ENCODE measurements around the gene KLHL2.
"Not testable (repeated sequence)": the region's sequence is repeated elsewhere in the genome, so short reads cannot be mapped to it uniquely, and the experiment has no call there.

Gene KLHL2

DNA sequence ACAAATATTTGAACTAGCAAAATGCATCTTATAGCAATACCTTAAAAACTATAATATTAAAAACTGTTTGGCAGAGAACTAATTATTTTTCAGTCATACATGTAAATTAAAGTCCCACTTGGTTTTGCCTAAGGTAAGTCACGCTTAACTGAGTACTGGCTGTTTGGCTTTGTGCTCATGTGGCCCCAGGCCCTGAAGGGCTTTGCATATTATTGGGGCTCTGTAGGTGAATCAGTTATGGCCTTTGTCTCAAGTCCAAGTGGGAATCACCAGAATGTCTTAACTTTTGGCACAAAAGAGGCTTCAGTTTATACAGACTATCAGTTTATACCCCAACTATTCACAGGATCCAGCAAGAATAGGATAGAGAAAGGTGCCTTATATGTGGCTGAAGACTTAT is 29.5 kb downstream of the KLHL2 start:
- DNase-seq = not testable (repeated sequence)

DNA sequence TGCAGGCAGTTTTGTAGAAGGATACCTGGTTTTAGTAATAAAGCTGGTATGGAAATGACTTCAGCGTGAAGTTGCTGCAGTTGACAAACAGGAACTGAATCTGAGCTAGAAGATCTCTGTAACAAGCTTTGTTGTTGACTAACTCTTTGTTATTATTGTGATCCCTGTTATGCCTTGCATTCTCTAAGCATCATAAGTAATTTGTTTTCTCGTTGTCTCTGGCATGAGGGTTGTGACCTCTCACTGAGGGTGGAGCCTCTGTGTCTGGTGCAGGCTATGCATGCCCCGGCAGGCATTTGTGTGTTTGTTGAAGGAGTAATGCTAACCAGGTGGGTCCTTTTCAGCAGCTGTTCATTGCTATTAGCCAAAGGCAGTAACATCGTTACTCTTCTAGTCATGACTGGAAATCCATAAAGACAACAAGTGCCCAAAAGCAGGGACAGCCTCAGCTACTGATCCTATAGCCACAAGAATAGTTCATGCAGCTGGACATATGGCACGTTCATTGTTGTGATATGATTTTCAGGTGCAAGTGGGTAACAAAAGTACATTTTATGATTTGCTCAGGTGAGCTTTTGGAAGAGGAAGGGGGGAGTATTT is 30.8 kb downstream of the KLHL2 start:
- not testable (repeated sequence) for DNase-seq

DNA sequence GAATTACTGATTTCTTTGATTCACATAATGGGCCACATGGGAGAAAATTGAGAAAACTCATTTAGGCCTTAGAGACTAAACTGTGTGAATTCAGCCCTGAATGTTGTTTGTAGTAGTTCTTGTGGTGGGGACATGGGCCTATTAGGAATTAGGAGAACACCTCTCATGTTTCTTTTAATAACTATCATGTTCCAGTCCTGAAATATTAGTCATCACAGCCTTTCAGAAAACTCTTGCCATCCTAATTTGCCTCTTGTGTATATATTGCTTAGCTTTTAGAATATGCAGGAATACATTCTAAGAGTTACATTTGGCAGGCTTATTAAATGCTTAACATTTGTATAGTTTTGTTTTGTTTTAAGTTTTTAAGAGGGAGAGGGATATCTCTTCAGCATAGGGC is 33.4 kb downstream of the KLHL2 start:
- DNase-seq = not testable (repeated sequence)

DNA sequence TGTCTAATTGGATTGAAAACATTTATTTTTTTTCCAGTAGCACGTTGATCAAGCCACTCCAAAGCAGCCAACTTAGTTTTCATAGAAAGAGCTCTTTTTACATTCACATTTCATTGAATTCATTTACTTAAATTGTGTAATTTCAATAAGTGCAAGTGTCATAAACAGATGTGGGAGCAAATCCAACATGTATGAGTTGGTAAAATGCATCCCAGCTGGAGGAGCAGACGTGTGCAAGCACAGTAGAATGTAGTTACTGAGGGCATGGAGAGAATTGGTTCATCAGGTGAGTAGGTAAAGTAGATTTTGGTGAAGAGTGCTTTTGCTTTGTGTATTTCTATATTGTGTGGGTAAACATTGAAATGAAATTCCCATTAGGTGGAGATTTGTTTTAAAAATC is 36.8 kb downstream of the KLHL2 start:
- DNase-seq = not testable (repeated sequence)

DNA sequence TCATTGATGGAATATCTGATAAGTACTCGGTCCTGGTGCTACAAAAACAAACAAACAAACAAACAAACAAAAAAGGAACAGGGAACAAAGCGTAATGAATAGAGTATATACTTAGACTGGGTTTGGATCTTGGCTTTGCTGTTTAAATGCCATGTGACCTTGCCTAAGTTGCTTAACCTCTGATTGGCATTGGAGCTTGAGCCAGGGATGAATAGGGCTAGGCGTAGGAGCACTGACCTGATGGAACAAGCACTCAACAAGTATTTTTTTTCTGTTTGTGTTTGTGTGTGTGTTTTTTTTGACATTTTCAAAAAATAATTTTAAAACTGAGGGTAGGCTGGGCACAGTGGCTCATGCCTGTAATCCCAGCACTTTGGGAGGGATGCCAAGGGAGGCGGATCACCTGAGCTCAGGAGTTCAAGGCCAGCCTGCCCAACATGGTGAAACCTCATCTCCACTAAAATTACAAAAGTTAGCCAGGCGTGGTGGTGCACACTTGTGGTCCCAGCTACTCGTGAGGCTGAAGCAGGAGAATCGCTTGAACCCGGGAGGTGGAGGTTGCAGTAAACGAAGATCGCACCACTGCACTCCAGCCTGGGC is 37.3 kb downstream of the KLHL2 start:
- DNase-seq = not testable (repeated sequence)

DNA sequence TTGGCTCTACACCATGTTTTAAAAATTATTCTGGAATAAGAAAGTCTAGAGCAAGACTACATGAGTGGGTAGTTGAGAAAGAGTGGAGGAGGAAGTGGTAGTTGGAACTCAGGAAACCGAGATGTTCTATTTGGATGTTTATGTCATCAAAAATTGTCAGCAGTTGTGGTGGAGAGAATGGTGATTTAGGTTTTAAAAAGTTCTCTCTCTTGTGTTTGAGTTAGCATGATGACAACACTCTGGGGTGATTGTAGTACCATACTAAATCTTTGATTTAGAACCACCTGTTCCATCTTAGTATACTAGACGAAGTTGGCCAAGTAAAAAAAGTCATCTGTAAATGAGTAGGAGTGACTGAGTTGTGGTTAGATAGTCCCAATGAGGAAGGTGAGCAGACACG is 40.7 kb downstream of the KLHL2 start:
- no peak for DNase-seq

DNA sequence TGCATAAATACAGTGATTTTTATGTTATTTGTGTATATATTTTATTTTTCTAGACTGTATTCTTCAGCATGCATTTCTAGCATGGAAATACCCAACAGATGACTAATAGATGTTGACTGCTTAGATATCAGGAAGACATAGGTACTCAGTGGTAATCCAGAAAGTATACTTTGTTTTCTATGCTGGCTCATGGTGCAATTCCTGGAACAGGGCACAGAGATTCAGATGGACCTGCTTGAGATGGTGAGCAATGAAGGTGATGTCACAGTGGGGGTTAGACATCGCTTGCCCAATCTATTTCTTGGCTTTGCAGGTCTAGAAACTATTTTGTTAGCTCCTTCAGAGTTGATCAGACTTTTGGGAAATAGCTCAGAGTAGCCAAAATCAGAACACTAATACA is 41.5 kb downstream of the KLHL2 start:
- DNase-seq = not testable (repeated sequence)

DNA sequence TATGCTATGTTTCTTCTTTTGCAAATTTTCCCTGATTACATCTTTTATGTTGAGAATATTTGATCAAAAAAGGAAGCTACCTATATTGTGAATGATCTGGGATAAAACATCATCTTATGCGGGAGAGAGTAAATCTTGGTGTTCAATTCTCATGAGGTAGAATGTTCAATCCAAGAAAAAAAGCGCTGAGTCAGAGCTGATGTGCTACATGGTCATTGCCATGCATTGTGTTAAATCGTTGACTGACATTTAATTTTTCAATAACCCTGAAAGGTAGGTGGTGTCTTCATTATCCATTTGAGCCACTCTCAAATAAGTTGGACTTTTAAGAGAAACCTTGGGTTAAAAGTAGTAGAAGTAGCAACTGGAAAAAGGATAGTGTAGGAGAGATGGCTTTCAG is 47.4 kb downstream of the KLHL2 start:
- not testable (repeated sequence) for DNase-seq

DNA sequence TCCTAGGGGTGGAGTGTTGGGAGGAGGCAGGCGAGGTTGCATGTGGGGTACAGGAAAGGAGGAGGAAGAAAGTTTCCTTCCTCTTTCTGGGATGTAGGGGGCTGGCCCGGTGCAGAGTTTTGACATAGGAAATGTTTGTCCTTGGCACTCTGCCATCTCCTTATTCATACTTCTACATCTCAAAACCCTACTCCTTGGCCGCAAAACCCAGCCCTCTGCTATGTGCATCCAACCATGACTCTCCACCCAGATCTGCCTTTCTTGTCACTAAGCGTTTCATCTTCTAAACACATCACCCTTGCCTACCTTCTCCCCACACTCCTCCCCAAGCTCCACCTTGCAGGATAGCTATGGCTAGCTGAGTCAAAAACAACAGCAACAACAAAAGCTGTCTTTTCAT is 48.1 kb downstream of the KLHL2 start:
- DNase-seq = peak; percentile 59

DNA sequence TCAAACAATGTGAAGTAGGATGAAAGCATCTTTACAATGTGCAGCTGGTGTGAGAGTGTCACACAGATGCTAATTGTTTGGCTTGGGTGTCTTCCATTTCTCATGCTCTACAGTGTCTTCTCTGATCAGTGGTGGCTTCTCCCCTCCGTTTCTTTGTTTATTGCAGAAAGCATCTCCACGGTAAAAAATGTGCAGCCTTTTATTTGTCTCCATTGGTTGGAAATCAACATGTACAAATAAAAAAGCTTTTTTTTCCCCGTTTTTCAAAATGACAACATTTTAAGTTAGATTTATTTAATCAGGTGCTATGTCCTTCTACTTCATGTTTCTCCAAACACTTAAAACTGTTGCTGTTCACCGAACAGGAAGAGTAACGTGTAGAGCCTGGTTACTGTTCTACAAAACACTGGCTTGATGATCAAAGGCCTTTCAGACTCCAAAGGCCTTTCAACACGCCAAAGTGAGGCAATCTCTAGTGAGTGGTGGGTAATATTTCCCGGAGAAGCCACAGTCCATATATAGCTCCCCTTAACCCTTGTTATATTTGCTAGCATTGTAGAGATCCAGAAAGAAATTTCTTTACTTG is 48.8 kb downstream of the KLHL2 start:
- not testable (repeated sequence) for DNase-seq

DNA sequence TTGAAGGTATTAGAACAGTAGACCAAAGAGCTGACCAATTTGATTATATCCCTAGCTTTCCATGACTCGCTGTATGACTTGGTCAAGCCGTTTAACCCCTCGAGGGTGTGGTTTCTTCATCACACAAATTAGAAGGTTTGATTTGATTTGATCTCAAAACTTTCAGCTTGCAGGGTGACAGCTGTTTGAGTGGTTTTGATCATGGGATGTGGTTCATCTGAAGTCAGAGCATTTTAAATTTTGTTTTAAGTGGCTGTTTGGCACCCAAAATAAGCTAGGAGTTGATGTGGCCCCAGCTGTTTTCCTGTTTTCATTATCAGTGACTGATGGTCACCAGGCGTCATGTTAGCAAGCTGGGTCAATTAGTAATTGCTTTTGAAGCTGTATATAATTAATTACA is 52.4 kb downstream of the KLHL2 start:
- not testable (repeated sequence) for DNase-seq

DNA sequence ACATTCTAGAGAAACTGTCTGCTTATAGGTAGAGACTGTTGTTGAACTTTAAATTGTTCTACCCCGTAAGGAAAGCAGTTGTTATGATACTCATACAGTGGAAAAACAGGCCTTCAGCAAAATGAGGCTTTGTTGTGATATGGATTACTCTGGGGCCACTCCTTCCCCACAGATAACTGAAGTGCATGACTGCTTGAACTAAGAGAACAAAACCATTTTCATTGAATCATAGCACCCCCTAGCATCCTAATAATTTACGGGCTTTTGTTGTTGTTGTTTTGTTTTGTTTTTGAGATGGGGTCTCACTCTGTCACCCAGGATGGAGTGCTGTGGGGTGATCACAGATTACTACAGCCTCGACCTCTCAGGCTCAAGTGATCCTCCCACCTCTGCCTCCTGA is 54.9 kb downstream of the KLHL2 start:
- DNase-seq = not testable (repeated sequence)

DNA sequence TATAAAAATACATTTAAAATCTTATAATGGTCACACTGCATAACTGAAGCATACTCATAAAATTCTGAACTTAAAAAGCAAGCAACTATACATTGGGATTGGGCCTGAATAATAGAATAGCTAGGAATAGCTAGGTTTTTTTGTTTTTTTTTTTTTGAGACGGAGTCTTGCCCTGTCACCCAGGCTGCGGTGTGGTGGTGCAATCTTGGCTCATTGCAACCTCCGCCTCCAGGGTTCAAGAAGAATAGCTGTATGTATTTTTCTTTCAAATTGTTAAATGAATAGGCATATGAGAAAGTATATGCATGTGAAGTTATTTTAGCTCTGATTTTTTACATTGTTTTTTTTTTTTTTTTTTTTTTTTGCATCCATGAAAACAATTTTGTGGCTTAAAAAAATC is 56.1 kb downstream of the KLHL2 start:
- not testable (repeated sequence) for DNase-seq

DNA sequence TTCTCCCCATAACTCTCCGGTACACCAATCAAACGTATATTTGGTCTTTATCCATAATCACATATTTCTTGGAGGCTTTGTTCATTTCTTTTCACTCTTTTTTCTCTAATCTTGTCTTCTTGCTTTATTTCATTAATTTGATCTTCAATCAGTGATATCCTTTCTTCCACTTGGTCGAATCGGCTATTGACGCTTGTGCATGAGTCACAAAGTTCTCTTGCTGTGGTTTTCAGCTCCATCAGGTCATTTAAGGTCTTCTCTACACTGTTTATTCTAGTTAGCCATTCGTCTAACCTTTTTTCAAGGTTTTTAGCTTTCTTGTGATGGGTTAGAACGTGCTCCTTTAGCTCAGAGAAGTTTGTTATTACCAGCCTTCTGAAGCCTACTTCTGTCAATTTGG is 62.6 kb downstream of the KLHL2 start:
- not testable (repeated sequence) for DNase-seq

DNA sequence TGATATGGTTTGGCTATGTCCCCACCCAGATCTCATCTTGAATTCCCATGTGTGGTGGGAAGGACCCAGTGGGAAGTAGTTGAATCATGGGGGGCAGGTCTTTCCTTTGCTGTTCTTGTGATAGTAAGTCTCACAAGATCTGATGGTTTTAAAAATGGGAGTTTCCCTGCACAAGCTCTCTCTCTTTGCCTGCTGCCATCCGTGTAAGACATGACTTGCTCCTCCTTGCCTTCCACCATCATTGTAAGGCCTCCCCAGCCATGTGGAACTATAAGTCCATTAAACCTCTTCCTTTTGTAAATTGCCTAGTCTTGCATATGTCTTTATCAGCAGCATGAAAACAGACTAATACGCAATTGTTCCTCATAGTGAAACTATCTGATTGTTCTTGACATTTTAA is 66.1 kb downstream of the KLHL2 start:
- DNase-seq = not testable (repeated sequence)

DNA sequence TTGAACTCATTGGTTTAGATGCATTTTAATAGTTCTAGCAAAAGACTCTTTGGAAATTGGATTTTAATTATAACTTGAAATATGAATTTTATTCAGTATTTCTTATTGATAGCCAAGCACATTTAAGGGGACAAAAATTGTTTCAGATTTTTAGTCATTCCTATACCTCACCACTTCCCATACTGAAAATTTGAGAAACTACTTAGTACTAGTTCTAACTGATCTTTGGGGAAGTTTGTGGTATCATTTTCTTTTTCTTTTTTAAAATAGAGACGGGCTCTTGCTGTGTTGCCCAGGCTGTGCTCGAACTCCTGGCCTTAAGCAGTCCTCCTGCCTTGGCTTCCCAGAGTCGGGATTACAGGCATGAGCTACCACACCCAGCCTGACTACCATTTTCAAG is 68.0 kb downstream of the KLHL2 start:
- DNase-seq = not testable (repeated sequence)

DNA sequence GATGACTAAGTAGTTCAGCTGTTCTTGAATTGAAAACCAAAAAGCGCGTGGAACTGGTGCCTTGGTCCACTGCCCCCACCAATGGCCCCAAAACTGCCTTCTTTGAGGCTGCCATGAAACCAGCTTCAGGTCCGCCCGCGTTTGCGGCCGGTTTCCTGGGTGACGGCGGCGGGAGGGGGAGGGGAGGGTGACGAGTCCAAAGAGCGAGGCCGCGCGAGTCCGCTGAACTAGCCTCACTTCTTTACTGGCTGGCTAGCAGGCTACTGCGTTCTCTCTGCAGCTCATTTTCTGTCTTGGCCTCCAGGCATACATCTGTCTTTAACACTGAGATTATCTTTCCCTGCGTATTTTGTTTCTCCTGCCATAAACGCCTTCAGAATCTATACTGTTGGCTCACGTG is 72.2 kb downstream of the KLHL2 start:
- not testable (repeated sequence) for DNase-seq

DNA sequence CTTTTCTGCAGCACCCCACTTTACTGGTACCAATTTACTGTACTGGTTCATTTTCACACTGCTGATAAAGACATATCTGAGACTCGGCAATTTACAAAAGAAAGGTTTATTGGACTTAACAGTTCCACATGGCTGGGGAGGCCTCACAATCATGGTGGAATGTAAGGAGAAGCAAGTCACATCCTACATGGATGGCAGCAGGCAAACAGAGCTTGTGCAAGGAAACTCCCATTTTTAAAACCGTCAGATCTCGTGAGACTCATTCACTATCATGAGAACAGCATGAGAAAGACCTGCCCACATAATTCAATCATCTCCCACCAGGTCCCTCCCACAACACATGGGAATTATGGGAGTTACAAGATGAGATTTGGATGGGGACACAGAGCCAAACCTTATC is 77.3 kb downstream of the KLHL2 start:
- DNase-seq = not testable (repeated sequence)

DNA sequence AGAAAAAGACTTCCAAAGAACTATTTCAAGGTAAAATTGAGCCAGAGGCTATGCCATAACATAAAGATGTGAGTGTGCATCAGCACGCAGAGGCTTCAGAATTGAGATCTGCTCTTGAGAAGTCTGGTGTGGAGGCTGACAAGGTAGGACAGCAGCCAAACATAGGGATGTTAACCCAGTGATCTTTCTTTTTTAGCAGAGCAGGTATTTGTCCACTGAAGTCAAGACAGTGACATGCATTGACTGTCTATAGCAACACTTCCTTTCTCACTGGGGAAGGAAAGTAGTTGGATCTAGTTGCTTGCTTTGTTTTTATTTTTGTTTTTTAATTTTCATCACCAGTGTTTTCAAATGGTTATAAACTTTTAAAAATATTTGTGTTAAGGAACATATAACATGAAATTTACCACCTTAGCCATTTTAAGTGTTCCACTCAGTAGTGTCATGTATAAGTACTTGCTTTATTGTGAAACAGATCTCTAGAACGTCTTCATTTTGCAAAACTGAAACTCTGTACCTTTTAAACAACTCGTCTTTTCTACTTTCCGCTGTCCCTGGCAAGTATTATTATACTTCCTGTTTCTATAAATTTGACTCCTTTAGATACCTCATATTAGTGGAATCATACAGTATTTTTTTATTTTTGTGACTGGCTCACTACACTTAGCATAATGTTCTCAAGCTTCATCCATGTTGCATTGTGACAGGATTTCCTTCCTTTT is 79.4 kb downstream of the KLHL2 start:
- not testable (repeated sequence) for DNase-seq

DNA sequence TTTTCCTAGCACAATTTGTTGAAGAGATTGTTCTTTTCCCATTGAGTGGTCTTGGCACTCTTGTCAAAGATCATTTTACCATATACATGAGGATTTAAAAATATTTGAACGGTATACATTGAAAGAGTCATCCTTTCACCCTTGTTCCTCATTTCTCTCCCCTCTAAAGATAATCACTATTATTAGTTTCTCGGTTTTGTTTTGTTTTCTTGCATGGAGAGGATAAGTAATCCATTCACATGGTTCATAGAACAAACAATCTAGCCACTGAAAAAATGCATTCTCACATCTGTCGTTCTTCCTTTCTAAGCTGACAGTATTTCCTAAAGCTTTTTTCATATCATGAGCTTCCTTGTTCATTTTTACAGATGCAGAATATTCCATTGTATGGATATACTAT is 80.9 kb downstream of the KLHL2 start:
- no peak for DNase-seq

DNA sequence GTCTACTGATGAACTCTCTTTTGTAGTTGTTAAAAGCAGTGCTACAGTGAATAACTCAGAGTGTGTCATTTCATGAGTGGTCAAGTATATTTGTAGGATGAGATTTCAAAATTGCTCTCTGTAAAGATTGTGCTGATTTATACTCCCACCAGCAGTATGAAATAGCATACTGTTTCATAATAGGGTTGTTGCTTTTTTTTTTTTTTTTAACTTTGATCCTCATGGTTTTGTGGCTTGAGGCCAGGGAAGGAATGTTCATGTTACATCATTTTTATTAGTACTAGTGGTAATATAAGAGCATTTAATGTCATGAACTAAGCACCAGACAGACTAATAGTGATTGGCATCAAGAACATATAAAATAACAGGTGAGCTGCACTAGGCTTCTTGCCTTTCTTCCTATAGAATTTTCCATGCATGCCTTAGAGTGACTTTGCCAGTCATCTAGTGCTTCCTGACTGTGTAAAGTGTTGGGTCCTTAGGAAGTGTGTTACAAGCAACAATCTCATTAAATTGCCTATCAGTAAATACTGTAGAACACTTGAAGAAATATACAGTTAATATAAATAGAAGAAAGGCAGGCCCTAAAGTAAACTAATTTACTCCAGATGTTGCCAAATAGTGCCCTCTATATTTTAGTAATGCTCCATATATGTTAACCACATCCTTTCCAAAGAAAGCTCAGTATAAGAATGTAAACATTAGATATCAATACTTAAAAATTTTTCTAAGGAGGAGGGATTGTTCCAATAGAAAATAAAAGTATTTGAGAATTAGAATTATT is 81.5 kb downstream of the KLHL2 start:
- DNase-seq = no peak

DNA sequence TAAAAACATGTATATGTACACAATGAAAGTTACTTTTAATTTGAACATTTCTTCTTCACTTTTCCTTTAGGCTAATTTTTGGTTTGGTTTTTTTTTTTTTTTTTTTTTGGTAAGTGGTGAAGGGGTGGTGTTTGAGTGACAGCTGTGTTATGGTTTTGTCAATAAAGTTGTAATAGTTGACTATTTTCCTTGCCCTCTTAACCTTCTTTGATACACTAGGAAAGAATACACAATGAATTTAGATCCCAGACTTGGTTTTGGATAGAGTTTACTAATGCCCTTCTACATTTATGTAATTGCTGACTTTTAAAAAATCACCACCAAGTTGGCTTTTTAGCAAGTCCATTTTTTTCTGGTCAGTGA is 82.0 kb downstream of the KLHL2 start:
- DNase-seq = no peak

DNA sequence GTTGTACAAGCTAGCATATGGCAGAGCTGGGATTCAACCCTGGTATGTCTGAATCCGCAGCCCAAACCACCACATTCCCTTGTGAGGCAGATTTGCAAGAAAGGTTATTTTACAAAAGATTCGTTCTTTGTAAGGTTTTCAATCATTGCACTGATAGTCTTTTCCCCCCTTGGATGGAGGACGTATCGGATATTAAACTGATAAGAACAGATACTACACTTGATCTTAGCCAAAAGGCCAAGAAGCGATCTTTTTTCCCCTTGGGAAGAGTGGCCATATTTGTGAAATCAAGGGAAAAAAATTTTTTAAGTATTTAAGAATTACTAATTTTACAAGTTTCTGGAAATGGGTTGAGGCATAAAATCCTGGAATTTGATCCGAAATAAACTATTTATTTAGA is 85.7 kb downstream of the KLHL2 start:
- no peak for DNase-seq

Data from activated CD8-positive, alpha-beta memory T cell treated with anti-CD3 and anti-CD28 coated beads, Interleukin-2, amount 50 U/mL, for 48 hours (primary cell).